A549 (cell line): ENCODE data around the gene CTCFL. TPM values are rescaled to one million over a fixed set of nuclear protein-coding genes. Genes with fewer than 3 reads are reported as not detected.
A peak's percentile ranks its signal among the peaks of the same experiment; 100 is the strongest.

Source experiments
- ATAC-seq, 2 experiments: fragments of 200-7000 bp in 1 of 2; fragments of >200 bp in 1 of 2; cut with Nextera tagmentation in 1 of 2; cut with Tn5 transposase in 1 of 2; 3 replicates each; pipeline versions ENCODE4 v1.8.0 to v1.9.1; 2018 to 2020; ENCODE audit warnings: mild to moderate bottlenecking in 1 of 2, moderate library complexity in 1 of 2
- CTCF ChIA-PET: fragments of 300-600 bp; sonication (Branson Sonifier 250); formaldehyde crosslinking; extraction: SDS; loops from one replicate; lab custom pipeline; 2021; ENCODE audit warnings: antibody characterized with exemption, inconsistent platforms; lab: Yijun Ruan, JAX
- POLR2A ChIA-PET: fragments of 350-600 bp; formaldehyde crosslinking; extraction: SDS; loops from one replicate; lab custom pipeline; 2021; ENCODE audit warnings: antibody characterized with exemption, inconsistent platforms; lab: Yijun Ruan, JAX
- DNase-seq, 2 experiments: peaks; one replicate each; pipeline versions ENCODE4 v3.0.0 to v3.0.0-alpha.2; 2011 to 2016; ENCODE audit warnings: low read depth in 1 of 2, low spot score in 1 of 2
- FAIRE-seq: peaks from 2 replicates; lab custom pipeline; 2011; peaks lifted over from hg19 to GRCh38; lab: Jason Lieb, UNC
- H3K27ac ChIP-seq, 2 experiments: fragments of >200 bp; sonication (Bioruptor Twin); formaldehyde crosslinking; 3 replicates each; pipeline ENCODE4 v1.5.1; 2016 to 2017
- H3K4me1 ChIP-seq: fragments of >200 bp; sonication (Bioruptor Twin); formaldehyde crosslinking; 3 replicates; pipeline ENCODE4 v1.6.1; 2016
- H3K4me2 ChIP-seq: fragments of >200 bp; sonication (Bioruptor Twin); formaldehyde crosslinking; 3 replicates; pipeline ENCODE4 v1.6.1; 2016
- H3K4me3 ChIP-seq: fragments of >200 bp; sonication (Bioruptor Twin); formaldehyde crosslinking; 3 replicates; pipeline ENCODE4 v1.5.1; 2016
- H3K9me3 ChIP-seq: fragments of >200 bp; sonication (Bioruptor Twin); formaldehyde crosslinking; 3 replicates; pipeline ENCODE4 v1.6.1; 2016
- CBX2 ChIP-seq: fragments of 200-600 bp; sonication (generic); IDR thresholded peaks from 2 replicates; pipeline ENCODE4 v1.6.1; 2016; ENCODE audit warnings: low read depth, mild to moderate bottlenecking, borderline replicate concordance
- FOSB ChIP-seq: fragments of 250-450 bp; sonication (Bioruptor Pico); IDR thresholded peaks from 2 replicates; pipeline ENCODE4 v1.5.0; 2020; ENCODE audit warnings: mild to moderate bottlenecking, moderate library complexity
- FOSL2 ChIP-seq, 2 experiments: fragments of 450-650 bp in 1 of 2; fragments of >200 bp in 1 of 2; sonication (Bioruptor Twin) in 1 of 2; formaldehyde crosslinking; IDR thresholded peaks; 2 replicates each; pipeline versions ENCODE4 v1.5.0 to v1.6.1; 2016 to 2020; ENCODE audit warnings: mild to moderate bottlenecking in 1 of 2, moderate library complexity in 1 of 2
- FOXS1 ChIP-seq: fragments of 250-450 bp; sonication (Bioruptor Pico); IDR thresholded peaks from 2 replicates; pipeline ENCODE4 v1.5.0; 2020; ENCODE audit warnings: mild to moderate bottlenecking, moderate library complexity
- GATA3 ChIP-seq: IDR thresholded peaks from 2 replicates; pipeline ENCODE4 v1.6.1; 2012; ENCODE audit warnings: borderline replicate concordance
- HDAC2 ChIP-seq: fragments of 200-600 bp; sonication (generic); IDR thresholded peaks from 2 replicates; pipeline ENCODE4 v1.6.1; 2016
- HEYL ChIP-seq: fragments of 250-450 bp; sonication (Bioruptor Pico); IDR thresholded peaks from 2 replicates; pipeline ENCODE4 v1.8.0; 2021; ENCODE audit warnings: mild to moderate bottlenecking, moderate library complexity
- HOXB13 ChIP-seq: fragments of 250-450 bp; sonication (Bioruptor Pico); IDR thresholded peaks from 2 replicates; pipeline ENCODE4 v1.5.0; 2020; ENCODE audit warnings: low read depth, mild to moderate bottlenecking, moderate library complexity
- MAFK ChIP-seq: fragments of 450-650 bp; IDR thresholded peaks from 2 replicates; pipeline ENCODE4 v1.6.1; 2014; ENCODE audit not compliant: partially characterized antibody
- MAZ ChIP-seq: fragments of 150-350 bp; IDR thresholded peaks from 2 replicates; pipeline ENCODE4 v1.6.1; 2014; ENCODE audit warnings: antibody characterized with exemption, low read depth, low read length, borderline replicate concordance
- MYC ChIP-seq: IDR thresholded peaks from 2 replicates; pipeline ENCODE4 v1.6.1; 2012; ENCODE audit warnings: mild to moderate bottlenecking, inconsistent platforms, low read length, improper control_type of control experiment, borderline replicate concordance
- NR3C1 ChIP-seq: fragments of >200 bp; sonication (Bioruptor Twin); formaldehyde crosslinking; IDR thresholded peaks from 3 replicates; pipeline ENCODE4 v1.6.1; 2017
- PBX3 ChIP-seq: IDR thresholded peaks from 2 replicates; pipeline ENCODE4 v1.6.1; 2012
- POLR2AphosphoS2 ChIP-seq: conservative IDR thresholded peaks from 2 replicates; pipeline ENCODE4 v1.6.1; 2012; ENCODE audit warnings: low read length, improper control_type of control experiment, inconsistent platforms
- RAD21 ChIP-seq, 2 experiments: fragments of >200 bp in 1 of 2; sonication (Bioruptor Twin) in 1 of 2; formaldehyde crosslinking in 1 of 2; IDR thresholded peaks in 1 of 2; conservative IDR thresholded peaks in 1 of 2; 2 replicates in 1 of 2; 3 replicates in 1 of 2; pipeline ENCODE4 v1.6.1; 2012 to 2018; ENCODE audit warnings: inconsistent platforms in 1 of 2
- RARB ChIP-seq: fragments of 250-450 bp; sonication (Bioruptor Pico); IDR thresholded peaks from 2 replicates; pipeline ENCODE4 v1.8.0; 2021; ENCODE audit warnings: mild to moderate bottlenecking, moderate library complexity
- TP53 ChIP-seq: fragments of 250-450 bp; sonication (Bioruptor Pico); IDR thresholded peaks from 2 replicates; pipeline ENCODE4 v1.5.0; 2021; ENCODE audit warnings: mild to moderate bottlenecking, moderate library complexity
- ZC3H11A ChIP-seq: fragments of 450-650 bp; IDR thresholded peaks from 2 replicates; pipeline ENCODE4 v1.6.1; 2014; ENCODE audit warnings: antibody characterized with exemption, mild to moderate bottlenecking
- ZFP36 ChIP-seq: fragments of 450-650 bp; IDR thresholded peaks from 2 replicates; pipeline ENCODE4 v1.6.1; 2014; ENCODE audit warnings: borderline replicate concordance; ENCODE audit not compliant: partially characterized antibody
- ZNF302 ChIP-seq: fragments of 250-450 bp; sonication (Bioruptor Pico); IDR thresholded peaks from 2 replicates; pipeline ENCODE4 v1.9.0; 2021; ENCODE audit warnings: inconsistent platforms, mild to moderate bottlenecking, moderate library complexity
- ZSCAN20 ChIP-seq: fragments of 250-450 bp; sonication (Bioruptor Pico); IDR thresholded peaks from 2 replicates; pipeline ENCODE4 v1.8.0; 2022; ENCODE audit warnings: mild to moderate bottlenecking, moderate library complexity
- WGBS: methylation state at CpG from one replicate; pipeline ENCODE4 v1.1.6; 2017; ENCODE audit errors: missing lambda C conversion rate; 5-methylcytosine and 5-hydroxymethylcytosine counted together
- polyA minus RNA-seq: library from RNA; depleted of rRNA, polyadenylated mRNA; stranded (reverse); fragments of >200 nt; gene quantifications from 2 replicates; pipeline ENCODE4 v1.2.3, GENCODE V29; 2011; rRNA and poly(A)+ RNA removed
- polyA plus RNA-seq, 4 experiments: library from polyadenylated mRNA; depleted of rRNA in 3 of 4; stranded (reverse); fragments of >200 nt; fragmentation: RNase III in 1 of 4; extraction: RNeasy Plus Mini Kit Qiagen cat#74134 plus additional on column Dnase treatment in 1 of 4; gene quantifications; 2 replicates in 3 of 4; 3 replicates in 1 of 4; pipeline ENCODE4 v1.2.3, GENCODE V29; 2011 to 2017
- TF ChIP-seq, protein P1 (sequence below): fragments of >200 bp; sonication (Bioruptor Twin); formaldehyde crosslinking; IDR thresholded peaks from 3 replicates; pipeline ENCODE4 v1.5.1; 2016

The CTCFL gene, protein sequence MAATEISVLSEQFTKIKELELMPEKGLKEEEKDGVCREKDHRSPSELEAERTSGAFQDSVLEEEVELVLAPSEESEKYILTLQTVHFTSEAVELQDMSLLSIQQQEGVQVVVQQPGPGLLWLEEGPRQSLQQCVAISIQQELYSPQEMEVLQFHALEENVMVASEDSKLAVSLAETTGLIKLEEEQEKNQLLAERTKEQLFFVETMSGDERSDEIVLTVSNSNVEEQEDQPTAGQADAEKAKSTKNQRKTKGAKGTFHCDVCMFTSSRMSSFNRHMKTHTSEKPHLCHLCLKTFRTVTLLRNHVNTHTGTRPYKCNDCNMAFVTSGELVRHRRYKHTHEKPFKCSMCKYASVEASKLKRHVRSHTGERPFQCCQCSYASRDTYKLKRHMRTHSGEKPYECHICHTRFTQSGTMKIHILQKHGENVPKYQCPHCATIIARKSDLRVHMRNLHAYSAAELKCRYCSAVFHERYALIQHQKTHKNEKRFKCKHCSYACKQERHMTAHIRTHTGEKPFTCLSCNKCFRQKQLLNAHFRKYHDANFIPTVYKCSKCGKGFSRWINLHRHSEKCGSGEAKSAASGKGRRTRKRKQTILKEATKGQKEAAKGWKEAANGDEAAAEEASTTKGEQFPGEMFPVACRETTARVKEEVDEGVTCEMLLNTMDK
- polyA plus RNA-seq (2011; rRNA removed), result 0.03 TPM in 1 of 2 replicates, not detected in the other
- 0.04 and 0.06 TPM in 2 replicates for polyA plus RNA-seq (2012; cell fraction: cytosol; rRNA removed)
- 0.04 TPM in 1 of 2 replicates, not detected in the other for polyA plus RNA-seq (2012; cell fraction: nucleus; rRNA removed)
- 0.03 TPM in 2 of 3 replicates, not detected in the other for polyA plus RNA-seq (2017; fragmentation: RNase III; extraction: RNeasy Plus Mini Kit Qiagen cat#74134 plus additional on column Dnase treatment)
- 0.04 TPM in 1 of 2 replicates, not detected in the other for polyA minus RNA-seq

GRCh38 chr20:57524511-57525176, at the start of gene CTCFL:
TSS of gene CTCFL (minus strand) at chr20:57525140. CDS start at chr20:57524205, 935 bp downstream.
- H3K4me3 ChIP-seq, result no peak within 1 kb of the TSS
- ChIA-PET CTCF (no interaction called here), POLR2A (no interaction called here)
- no peak for FAIRE-seq
- ATAC-seq, result no peak; a peak in 1 of 6 replicates
- peaks cover 6% of the 10 kb centered on the region; the same call in 1 of the 3 replicates for H3K4me1 ChIP-seq
- 95% methylated on average over 31 of the region's 43 CpGs for WGBS
- no peak for DNase-seq
- peak within 1 kb of the TSS in 1 of 2 experiments; percentile 16; a peak in 1 of 6 replicates for H3K27ac ChIP-seq
- 0 out of 3 replicates have a peak within 1 kb of the TSS, but pooled peaks have one; percentile 30 for H3K4me2 ChIP-seq
- TF ChIP-seq PBX3 (no peak), POLR2AphosphoS2 (no peak), ZFP36 (no peak), HEYL (CRISPR knock-in tag) (no peak), NR3C1 (no peak), RAD21 (conservative IDR thresholded peaks at IDR 0.05 in 1 of 2, IDR thresholded peaks at IDR 0.05 in 1 of 2) (no peak), FOSL2 (IDR thresholded peaks at IDR 0.05) (no peak), FOSL2 (CRISPR knock-in tag; IDR thresholded peaks at IDR 0.05) (no peak), GATA3 (no peak), MAFK (no peak), ZNF302 (CRISPR knock-in tag) (no peak), HDAC2 (no peak), RARB (CRISPR knock-in tag) (no peak), ZSCAN20 (CRISPR knock-in tag) (no peak), CBX2 (no peak), HOXB13 (no peak), TP53 (CRISPR knock-in tag) (no peak), MYC (no peak), FOSB (no peak), ZC3H11A (no peak)
- TF ChIP-seq, protein P1, sequence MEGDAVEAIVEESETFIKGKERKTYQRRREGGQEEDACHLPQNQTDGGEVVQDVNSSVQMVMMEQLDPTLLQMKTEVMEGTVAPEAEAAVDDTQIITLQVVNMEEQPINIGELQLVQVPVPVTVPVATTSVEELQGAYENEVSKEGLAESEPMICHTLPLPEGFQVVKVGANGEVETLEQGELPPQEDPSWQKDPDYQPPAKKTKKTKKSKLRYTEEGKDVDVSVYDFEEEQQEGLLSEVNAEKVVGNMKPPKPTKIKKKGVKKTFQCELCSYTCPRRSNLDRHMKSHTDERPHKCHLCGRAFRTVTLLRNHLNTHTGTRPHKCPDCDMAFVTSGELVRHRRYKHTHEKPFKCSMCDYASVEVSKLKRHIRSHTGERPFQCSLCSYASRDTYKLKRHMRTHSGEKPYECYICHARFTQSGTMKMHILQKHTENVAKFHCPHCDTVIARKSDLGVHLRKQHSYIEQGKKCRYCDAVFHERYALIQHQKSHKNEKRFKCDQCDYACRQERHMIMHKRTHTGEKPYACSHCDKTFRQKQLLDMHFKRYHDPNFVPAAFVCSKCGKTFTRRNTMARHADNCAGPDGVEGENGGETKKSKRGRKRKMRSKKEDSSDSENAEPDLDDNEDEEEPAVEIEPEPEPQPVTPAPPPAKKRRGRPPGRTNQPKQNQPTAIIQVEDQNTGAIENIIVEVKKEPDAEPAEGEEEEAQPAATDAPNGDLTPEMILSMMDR, result no peak
- H3K9me3 ChIP-seq, result no peaks in the 10 kb centered on the region

DNA sequence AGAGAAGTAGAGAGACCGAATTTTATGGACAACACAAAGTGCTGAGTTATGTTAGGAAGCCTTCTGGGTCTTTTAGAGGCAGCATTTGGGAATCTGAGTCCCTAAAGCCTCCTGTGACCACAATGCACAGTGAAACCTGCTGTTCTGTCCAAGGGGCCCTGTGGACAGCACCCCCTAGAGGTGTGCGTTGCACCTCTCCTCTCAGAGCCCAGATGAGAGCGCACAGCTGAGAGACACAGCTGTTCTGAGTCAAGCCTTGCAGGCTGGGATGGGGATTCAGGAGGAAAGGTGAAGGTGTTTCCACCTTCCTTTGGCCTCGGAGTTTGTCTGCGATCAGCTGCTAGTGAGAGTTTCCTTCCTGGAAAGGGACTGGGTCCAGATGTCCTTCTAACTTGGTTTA, 49.0 kb upstream of the CTCFL start:
- CTCF ChIA-PET, result interaction anchor here (1.0 to 2.5 kb wide), 5 partner anchors 9 to 62 kb away, joined by 3 to 13 read pairs (median 3); no protein-coding TSS in a partner anchor
- peak in 1 of 2 experiments; percentile 23 for DNase-seq
- Histone ChIP-seq H3K4me3 (no peak overlapping the region), H3K27ac (no peak overlapping the region), H3K4me2 (no peak overlapping the region), H3K9me3 (no peaks in the 10 kb centered on the region; the same call in 2 of the 3 replicates), H3K4me1 (no peaks in the 10 kb centered on the region)
- WGBS, result 41% methylated on average over 5 of the region's 5 CpGs
- FAIRE-seq, result no peak
- ATAC-seq, result peak; percentile 46 to 71; a peak in 4 of 6 replicates
- TF ChIP-seq MAZ, result no peak
- TF ChIP-seq FOXS1 (CRISPR knock-in tag), result no peak
- POLR2A ChIA-PET, result no interaction called here
